ENCODE results near the gene EBF3. TPM values are rescaled to one million over a fixed set of nuclear protein-coding genes. Genes with fewer than 3 reads are reported as not detected.
A peak's percentile ranks its signal among the peaks of the same experiment; 100 is the strongest.

The EBF3 gene
- total RNA-seq, 1 donor from 2014 or later: 33.4 TPM

DNA sequence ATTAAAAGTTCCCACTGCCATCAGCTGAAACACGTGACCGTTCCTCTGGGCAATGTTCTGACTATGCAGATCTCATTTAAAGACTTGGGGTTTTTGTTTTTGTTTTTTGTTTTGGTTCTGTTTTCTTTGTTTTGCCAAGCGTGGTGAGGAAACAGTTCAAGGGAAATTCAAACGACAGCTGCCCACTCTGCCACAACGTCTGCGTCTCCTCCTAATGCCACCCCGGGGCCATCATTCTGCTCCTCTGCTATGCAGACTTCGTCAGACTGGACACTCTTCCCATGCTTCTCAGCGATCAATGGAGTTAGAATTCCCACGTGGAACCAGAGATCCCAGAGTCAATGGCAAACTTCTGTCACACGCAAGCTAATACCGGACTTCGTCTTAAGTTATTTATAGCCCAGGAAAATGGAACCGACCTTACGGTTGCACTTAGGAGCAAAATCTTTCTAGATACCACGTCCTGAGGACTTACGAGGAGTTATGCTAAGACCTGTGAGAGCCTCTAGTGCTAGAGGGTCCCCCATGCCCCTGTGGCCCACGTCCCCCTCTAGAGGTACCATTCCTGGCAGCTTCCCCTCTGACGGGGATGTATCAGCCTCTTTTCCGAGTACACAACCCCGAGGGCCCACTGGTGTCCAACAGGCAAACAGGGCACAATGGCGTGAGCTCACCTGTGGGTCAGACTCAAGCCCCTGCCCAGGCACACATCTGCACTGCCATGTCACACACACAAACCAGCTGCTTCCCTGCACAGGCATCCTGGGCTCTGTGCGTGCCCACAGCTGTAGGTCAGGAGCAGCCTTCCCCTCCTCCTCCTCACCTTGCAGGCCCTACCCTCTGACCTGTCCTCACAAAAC, 24.4 kb downstream of the EBF3 start:
- H3K27me3 ChIP-seq (ENCODE audit: control insufficient read depth in 3 of 3, insufficient read depth in 3 of 3, low read length in 3 of 3): peaks cover 0 to 10% (median 9%) of the 10 kb centered on the region in 3 donors
- H3K4me3 ChIP-seq (ENCODE audit: low read length in 3 of 3): peak overlapping the region; percentile 3 to 35 (median 35)
- no peaks in the 10 kb centered on the region for H3K36me3 ChIP-seq (ENCODE audit: control insufficient read depth in 3 of 3, insufficient read depth in 3 of 3, low read length in 3 of 3)
- peak overlapping the region in 2 of 3 donors; percentile 25 to 45 for H3K9ac ChIP-seq (ENCODE audit: low read depth in 1 of 3, low read length in 3 of 3)
- no peaks in the 10 kb centered on the region for H3K9me3 ChIP-seq (ENCODE audit: control insufficient read depth in 3 of 3, low read length in 3 of 3)
- peak overlapping the region; percentile 40 for H3K27ac ChIP-seq (ENCODE audit: low read depth, low read length)
- peaks cover 56 to 70% (median 62%) of the 10 kb centered on the region in 3 donors for H3K4me1 ChIP-seq (ENCODE audit: control insufficient read depth in 3 of 3, insufficient read depth in 3 of 3, low read length in 3 of 3)

DNA sequence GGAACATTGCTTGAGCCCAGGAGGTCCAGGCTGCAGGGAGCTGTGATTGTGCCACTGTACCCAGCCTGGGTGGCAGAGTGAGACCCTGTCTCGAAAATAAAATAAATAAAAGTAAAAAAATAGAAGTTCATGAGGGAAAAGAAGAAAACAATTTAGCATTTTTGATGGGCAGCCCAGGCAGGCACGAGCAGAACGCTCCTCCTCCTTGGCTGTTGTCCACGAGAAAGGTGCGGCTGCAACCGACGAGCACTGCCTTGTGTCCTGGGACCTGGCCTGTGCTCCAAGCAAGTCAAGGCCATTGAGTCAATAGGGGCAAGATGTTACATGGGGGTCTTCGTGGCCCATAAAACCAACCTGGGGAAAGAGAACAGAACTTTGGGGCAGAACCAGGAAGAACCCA, 25.6 kb downstream of the EBF3 start:
- no peak overlapping the region for H3K27ac ChIP-seq (ENCODE audit: low read depth, low read length)
- H3K4me3 ChIP-seq (ENCODE audit: low read length in 3 of 3): no peak overlapping the region
- no peaks in the 10 kb centered on the region for H3K36me3 ChIP-seq (ENCODE audit: control insufficient read depth in 3 of 3, insufficient read depth in 3 of 3, low read length in 3 of 3)
- no peaks in the 10 kb centered on the region for H3K9me3 ChIP-seq (ENCODE audit: control insufficient read depth in 3 of 3, low read length in 3 of 3)
- H3K27me3 ChIP-seq (ENCODE audit: control insufficient read depth in 3 of 3, insufficient read depth in 3 of 3, low read length in 3 of 3): peaks cover 0 to 10% (median 9%) of the 10 kb centered on the region in 3 donors
- H3K9ac ChIP-seq (ENCODE audit: low read depth in 1 of 3, low read length in 3 of 3): no peak overlapping the region
- peaks cover 59 to 65% (median 63%) of the 10 kb centered on the region in 3 donors for H3K4me1 ChIP-seq (ENCODE audit: control insufficient read depth in 3 of 3, insufficient read depth in 3 of 3, low read length in 3 of 3)

DNA sequence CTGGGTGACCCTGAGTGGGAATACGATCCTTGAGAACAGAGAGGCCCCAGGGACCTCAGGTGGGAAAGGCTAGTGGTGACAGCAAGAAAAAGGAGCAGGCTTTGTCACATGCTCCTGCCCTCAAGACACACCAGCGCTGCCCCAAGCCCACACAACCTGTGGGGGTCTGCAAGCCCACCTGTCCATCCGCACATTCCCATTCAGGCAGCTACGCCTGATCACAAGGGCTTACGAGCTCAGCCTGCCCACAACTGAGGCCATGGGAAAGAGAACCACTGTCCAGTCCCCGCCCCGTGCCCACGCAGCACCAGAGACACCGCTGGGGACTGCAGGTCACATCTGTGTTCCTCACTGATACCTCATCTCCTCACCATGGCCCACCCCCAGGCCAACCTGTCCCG, 26.7 kb downstream of the EBF3 start:
- Histone ChIP-seq H3K9me3 (ENCODE audit: control insufficient read depth in 3 of 3, low read length in 3 of 3) (no peaks in the 10 kb centered on the region), H3K9ac (ENCODE audit: low read depth in 1 of 3, low read length in 3 of 3) (no peak overlapping the region), H3K4me3 (ENCODE audit: low read length in 3 of 3) (no peak overlapping the region), H3K27ac (ENCODE audit: low read depth, low read length) (no peak overlapping the region), H3K36me3 (ENCODE audit: control insufficient read depth in 3 of 3, insufficient read depth in 3 of 3, low read length in 3 of 3) (no peaks in the 10 kb centered on the region), H3K4me1 (ENCODE audit: control insufficient read depth in 3 of 3, insufficient read depth in 3 of 3, low read length in 3 of 3) (peaks cover 54 to 64% (median 54%) of the 10 kb centered on the region in 3 donors), H3K27me3 (ENCODE audit: control insufficient read depth in 3 of 3, insufficient read depth in 3 of 3, low read length in 3 of 3) (peaks cover 0 to 10% (median 9%) of the 10 kb centered on the region in 3 donors)

DNA sequence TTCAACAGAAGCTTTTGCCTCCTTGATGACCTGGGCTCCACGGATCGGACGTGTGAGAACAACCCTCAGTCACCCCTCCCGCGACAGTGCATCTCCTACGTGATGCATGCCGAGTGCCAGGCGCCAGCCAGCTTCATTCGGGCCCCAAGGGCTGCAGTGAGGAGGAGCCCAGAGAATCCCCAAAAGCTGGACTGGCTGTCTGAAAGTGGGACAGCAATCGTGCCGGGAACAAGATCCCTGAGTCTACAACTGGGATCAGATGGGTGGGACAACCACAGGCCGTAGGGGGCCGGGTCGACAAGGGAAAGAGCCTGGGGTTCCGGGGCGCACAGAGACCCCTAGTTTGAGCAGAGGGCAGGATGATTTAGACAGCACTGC, 27.2 kb downstream of the EBF3 start:
- H3K9me3 ChIP-seq (ENCODE audit: control insufficient read depth in 3 of 3, low read length in 3 of 3): no peaks in the 10 kb centered on the region
- peaks cover 50 to 64% (median 54%) of the 10 kb centered on the region in 3 donors for H3K4me1 ChIP-seq (ENCODE audit: control insufficient read depth in 3 of 3, insufficient read depth in 3 of 3, low read length in 3 of 3)
- H3K36me3 ChIP-seq (ENCODE audit: control insufficient read depth in 3 of 3, insufficient read depth in 3 of 3, low read length in 3 of 3): no peaks in the 10 kb centered on the region
- peaks cover 0 to 10% (median 9%) of the 10 kb centered on the region in 3 donors for H3K27me3 ChIP-seq (ENCODE audit: control insufficient read depth in 3 of 3, insufficient read depth in 3 of 3, low read length in 3 of 3)
- no peak overlapping the region for H3K4me3 ChIP-seq (ENCODE audit: low read length in 3 of 3)
- H3K27ac ChIP-seq (ENCODE audit: low read depth, low read length): no peak overlapping the region
- no peak overlapping the region for H3K9ac ChIP-seq (ENCODE audit: low read depth in 1 of 3, low read length in 3 of 3)

DNA sequence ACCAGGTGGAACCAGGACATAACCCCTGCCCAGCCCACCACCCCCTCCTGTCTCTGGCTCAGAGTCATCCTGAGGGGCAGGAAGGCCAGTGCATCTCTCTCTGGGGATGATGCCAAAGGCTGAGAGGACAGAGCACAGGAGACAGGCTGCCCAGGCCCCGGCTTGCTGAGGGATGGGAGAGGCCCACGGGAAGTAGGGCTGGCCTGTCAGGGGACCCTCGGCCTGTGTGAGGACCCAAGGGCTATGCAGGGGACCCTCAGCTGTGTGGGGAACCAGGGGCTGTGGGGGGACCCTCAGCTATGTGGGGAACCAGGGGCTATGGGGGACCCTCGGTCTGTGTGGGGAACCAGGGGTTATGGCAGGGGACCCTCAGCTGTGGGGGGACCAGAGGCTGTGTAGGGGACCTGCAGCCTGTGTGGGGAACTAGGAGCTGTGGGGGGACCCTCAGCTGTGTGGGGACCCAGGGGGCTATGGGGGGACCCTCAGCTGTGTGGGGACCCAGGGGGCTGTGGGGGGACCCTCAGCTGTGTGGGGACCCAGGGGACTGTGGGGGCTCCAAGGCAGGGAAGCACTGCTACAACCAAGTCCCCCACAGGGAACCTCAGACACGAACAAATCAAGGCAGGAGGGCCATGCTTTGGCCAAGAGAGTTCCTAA, 27.7 kb downstream of the EBF3 start:
- peaks cover 45 to 59% (median 50%) of the 10 kb centered on the region in 3 donors for H3K4me1 ChIP-seq (ENCODE audit: control insufficient read depth in 3 of 3, insufficient read depth in 3 of 3, low read length in 3 of 3)

DNA sequence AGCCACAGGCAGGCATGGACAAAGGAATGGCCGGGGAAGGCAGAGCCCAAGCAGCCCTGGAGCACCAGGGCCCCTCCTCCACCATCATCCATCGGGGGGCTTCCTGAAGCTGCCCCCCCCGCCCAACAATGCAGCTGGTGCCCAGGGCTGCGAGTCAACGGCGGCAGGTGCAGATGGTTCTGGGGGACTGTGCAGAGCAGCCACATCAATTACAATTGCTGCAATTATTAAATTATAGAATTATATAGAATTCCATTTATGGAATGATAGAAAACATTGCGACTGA, 28.3 kb downstream of the EBF3 start:
- Histone ChIP-seq H3K36me3 (ENCODE audit: control insufficient read depth in 3 of 3, insufficient read depth in 3 of 3, low read length in 3 of 3) (no peaks in the 10 kb centered on the region), H3K9ac (ENCODE audit: low read depth in 1 of 3, low read length in 3 of 3) (no peak overlapping the region), H3K9me3 (ENCODE audit: control insufficient read depth in 3 of 3, low read length in 3 of 3) (no peaks in the 10 kb centered on the region), H3K27me3 (ENCODE audit: control insufficient read depth in 3 of 3, insufficient read depth in 3 of 3, low read length in 3 of 3) (peaks cover 0 to 10% (median 9%) of the 10 kb centered on the region in 3 donors), H3K4me3 (ENCODE audit: low read length in 3 of 3) (no peak overlapping the region), H3K27ac (ENCODE audit: low read depth, low read length) (no peak overlapping the region), H3K4me1 (ENCODE audit: control insufficient read depth in 3 of 3, insufficient read depth in 3 of 3, low read length in 3 of 3) (peaks cover 39 to 53% (median 47%) of the 10 kb centered on the region in 3 donors)

More for the DNA sequence above, 27.7 kb downstream of the EBF3 start:
- no peak overlapping the region for H3K9ac ChIP-seq (ENCODE audit: low read depth in 1 of 3, low read length in 3 of 3)
- peaks cover 0 to 10% (median 9%) of the 10 kb centered on the region in 3 donors for H3K27me3 ChIP-seq (ENCODE audit: control insufficient read depth in 3 of 3, insufficient read depth in 3 of 3, low read length in 3 of 3)
- no peaks in the 10 kb centered on the region for H3K36me3 ChIP-seq (ENCODE audit: control insufficient read depth in 3 of 3, insufficient read depth in 3 of 3, low read length in 3 of 3)
- no peak overlapping the region for H3K27ac ChIP-seq (ENCODE audit: low read depth, low read length)
- H3K9me3 ChIP-seq (ENCODE audit: control insufficient read depth in 3 of 3, low read length in 3 of 3): no peaks in the 10 kb centered on the region
- no peak overlapping the region for H3K4me3 ChIP-seq (ENCODE audit: low read length in 3 of 3)

DNA sequence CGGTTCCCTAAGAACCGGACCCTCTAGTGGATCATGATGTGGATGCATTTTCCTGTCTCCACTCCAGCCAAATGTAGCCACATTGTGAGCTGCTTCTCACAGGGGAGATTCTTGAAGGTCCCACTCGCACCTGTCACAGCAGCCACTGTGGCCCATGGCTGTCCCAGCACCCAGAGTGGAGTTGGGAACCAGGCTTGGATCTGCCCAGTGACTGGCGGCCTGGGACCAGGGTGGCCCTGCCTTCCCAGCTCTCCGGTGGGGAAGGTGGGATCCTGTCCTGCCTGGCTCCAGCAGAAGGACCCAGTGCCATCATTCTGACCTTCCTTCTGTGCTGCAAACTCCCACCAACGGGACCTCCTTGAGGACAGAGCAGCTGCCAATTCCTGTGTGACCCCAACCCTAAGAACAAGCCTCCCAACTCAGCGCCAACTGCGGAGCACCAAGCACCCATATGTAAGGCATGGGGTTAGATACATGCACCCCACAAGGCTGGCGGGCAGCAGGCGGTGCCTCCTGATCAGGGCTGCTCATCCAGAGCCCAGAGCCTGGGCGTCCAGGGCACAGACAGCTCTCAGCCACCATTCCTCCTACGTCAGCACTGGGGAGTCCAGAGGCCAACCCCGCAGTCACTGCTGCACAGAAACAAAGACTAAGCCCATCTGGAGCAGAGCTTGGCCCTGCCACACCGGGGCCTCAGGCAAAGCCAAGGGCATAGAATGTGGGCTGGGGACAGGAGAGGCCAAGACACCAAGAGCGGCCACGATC, 28.8 kb downstream of the EBF3 start:
- Histone ChIP-seq H3K27me3 (ENCODE audit: control insufficient read depth in 3 of 3, insufficient read depth in 3 of 3, low read length in 3 of 3) (peaks cover 0 to 10% (median 9%) of the 10 kb centered on the region in 3 donors), H3K4me3 (ENCODE audit: low read length in 3 of 3) (no peak overlapping the region), H3K27ac (ENCODE audit: low read depth, low read length) (no peak overlapping the region), H3K9ac (ENCODE audit: low read depth in 1 of 3, low read length in 3 of 3) (no peak overlapping the region), H3K36me3 (ENCODE audit: control insufficient read depth in 3 of 3, insufficient read depth in 3 of 3, low read length in 3 of 3) (no peaks in the 10 kb centered on the region), H3K9me3 (ENCODE audit: control insufficient read depth in 3 of 3, low read length in 3 of 3) (no peaks in the 10 kb centered on the region), H3K4me1 (ENCODE audit: control insufficient read depth in 3 of 3, insufficient read depth in 3 of 3, low read length in 3 of 3) (peaks cover 34 to 48% (median 42%) of the 10 kb centered on the region in 3 donors)

DNA sequence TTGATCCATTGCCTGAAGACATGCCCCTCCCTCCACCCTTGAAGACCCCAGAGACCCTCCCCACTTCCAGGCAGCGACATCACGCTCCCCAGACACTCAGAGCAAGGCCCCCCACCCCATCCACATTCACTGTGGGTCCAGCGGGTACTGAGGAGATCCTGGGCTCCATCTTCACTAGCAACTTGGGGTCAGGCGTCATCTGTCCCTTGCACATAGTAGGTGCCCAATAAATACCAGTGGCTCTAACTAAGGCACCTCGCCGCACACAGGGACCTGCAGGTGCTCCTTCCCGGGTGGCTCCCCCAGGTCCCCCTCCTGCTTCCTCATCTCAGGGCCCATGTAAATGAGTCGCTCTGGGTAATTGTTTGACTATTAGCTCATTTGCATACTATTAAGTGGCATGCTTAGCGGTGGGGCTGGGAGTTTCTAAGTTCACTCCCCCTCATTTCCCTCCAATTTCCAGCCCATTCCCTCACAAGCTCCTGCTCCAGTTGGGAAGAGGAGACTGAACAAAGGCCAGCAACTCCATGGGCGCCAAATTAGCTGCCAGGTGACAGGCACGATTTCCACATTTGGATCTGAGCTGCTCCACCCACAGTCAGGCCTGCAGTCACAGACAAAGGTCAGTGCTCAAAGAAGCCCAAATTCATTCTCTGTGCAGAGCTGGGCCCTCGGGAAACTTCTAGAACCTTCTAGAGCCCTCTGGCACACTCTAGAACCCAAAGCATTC, 29.7 kb downstream of the EBF3 start:
- Histone ChIP-seq H3K9ac (ENCODE audit: low read depth in 1 of 3, low read length in 3 of 3) (no peak overlapping the region), H3K4me1 (ENCODE audit: control insufficient read depth in 3 of 3, insufficient read depth in 3 of 3, low read length in 3 of 3) (peaks cover 24 to 39% (median 34%) of the 10 kb centered on the region in 3 donors), H3K27ac (ENCODE audit: low read depth, low read length) (no peak overlapping the region), H3K27me3 (ENCODE audit: control insufficient read depth in 3 of 3, insufficient read depth in 3 of 3, low read length in 3 of 3) (peaks cover 0 to 6% (median 6%) of the 10 kb centered on the region in 3 donors), H3K36me3 (ENCODE audit: control insufficient read depth in 3 of 3, insufficient read depth in 3 of 3, low read length in 3 of 3) (no peaks in the 10 kb centered on the region), H3K4me3 (ENCODE audit: low read length in 3 of 3) (no peak overlapping the region), H3K9me3 (ENCODE audit: control insufficient read depth in 3 of 3, low read length in 3 of 3) (no peaks in the 10 kb centered on the region)

DNA sequence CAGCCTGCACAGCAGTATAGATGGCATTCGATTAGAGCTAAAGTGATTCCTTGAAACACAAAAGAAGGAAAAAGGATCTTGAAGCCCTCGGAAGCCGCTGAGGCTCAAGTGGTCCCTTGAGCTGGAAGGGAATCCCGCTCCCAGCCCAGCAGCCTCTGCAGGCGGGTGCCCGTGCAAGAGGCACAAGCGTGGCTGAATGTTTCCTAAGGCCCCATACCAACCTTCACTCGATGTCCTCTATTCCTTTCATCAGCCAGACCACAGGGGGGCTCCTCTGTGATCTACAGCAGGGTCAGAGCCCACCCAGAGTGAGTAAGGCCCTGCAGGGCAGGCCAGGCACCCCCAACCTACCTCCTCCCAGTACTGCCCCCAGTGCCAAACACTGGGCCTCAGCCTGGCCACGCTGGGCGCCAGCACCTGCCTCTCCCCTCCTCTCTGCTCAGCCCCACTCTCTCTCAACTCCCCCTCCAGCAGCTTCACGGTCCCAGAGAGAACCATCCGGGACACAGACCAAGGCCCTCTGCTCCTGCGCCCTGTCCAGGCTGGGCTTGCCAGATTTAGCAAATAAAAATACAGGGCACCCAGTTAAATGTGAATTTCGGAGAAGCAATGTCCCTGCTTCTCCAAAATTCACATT, 30.5 kb downstream of the EBF3 start:
- H3K27ac ChIP-seq (ENCODE audit: low read depth, low read length): no peak overlapping the region
- peaks cover 0 to 6% (median 6%) of the 10 kb centered on the region in 3 donors for H3K27me3 ChIP-seq (ENCODE audit: control insufficient read depth in 3 of 3, insufficient read depth in 3 of 3, low read length in 3 of 3)

More for the DNA sequence above, 30.5 kb downstream of the EBF3 start:
- no peaks in the 10 kb centered on the region for H3K9me3 ChIP-seq (ENCODE audit: control insufficient read depth in 3 of 3, low read length in 3 of 3)
- no peak overlapping the region for H3K4me3 ChIP-seq (ENCODE audit: low read length in 3 of 3)
- H3K4me1 ChIP-seq (ENCODE audit: control insufficient read depth in 3 of 3, insufficient read depth in 3 of 3, low read length in 3 of 3): peaks cover 17 to 31% (median 28%) of the 10 kb centered on the region in 3 donors
- H3K9ac ChIP-seq (ENCODE audit: low read depth in 1 of 3, low read length in 3 of 3): no peak overlapping the region
- no peaks in the 10 kb centered on the region for H3K36me3 ChIP-seq (ENCODE audit: control insufficient read depth in 3 of 3, insufficient read depth in 3 of 3, low read length in 3 of 3)
